HG03045 (cell line): ENCODE data around the gene SCYL1.
"Not testable (repeated sequence)": the region's sequence is repeated elsewhere in the genome, so short reads cannot be mapped to it uniquely, and the experiment has no call there.

ENCODE experiments used
- ATAC-seq: cut with Tn5 transposase; IDR thresholded peaks from one replicate; pipeline ENCODE4 v1.9.1; 2021; ENCODE audit warnings: mild to moderate bottlenecking, moderate library complexity; ENCODE audit not compliant: unreplicated experiment

Gene SCYL1

GRCh38 chr11:65564879-65565559, 40.1 kb downstream of the SCYL1 start:
- ATAC-seq = not testable (repeated sequence)

GRCh38 chr11:65565624-65566453, 41.0 kb downstream of the SCYL1 start:
- no peak for ATAC-seq

GRCh38 chr11:65569164-65569972, 44.5 kb downstream of the SCYL1 start:
- ATAC-seq = no peak

- peak; percentile 57 for ATAC-seq
Observed at GRCh38 chr11:65569973-65570918, 45.4 kb downstream of the SCYL1 start, which contains the start of gene ZNRD2. Gene ZNRD2 (plus strand): TSS chr11:65570477. CDS start chr11:65570492, 15 bp downstream.

GRCh38 chr11:65571420-65571819, 46.5 kb downstream of the SCYL1 start:
- ATAC-seq = no peak

- no peak for ATAC-seq
Observed at GRCh38 chr11:65571940-65572339, 47.1 kb downstream of the SCYL1 start.

GRCh38 chr11:65572356-65573051, 47.6 kb downstream of the SCYL1 start, which contains the start of gene FAM89B:
Gene FAM89B (plus strand): TSS chr11:65572538. CDS start chr11:65572670, 132 bp downstream.
- no peak for ATAC-seq

- ATAC-seq = no peak
Observed at GRCh38 chr11:65573391-65574079, 48.7 kb downstream of the SCYL1 start.

- peak; percentile 36 for ATAC-seq
Observed at GRCh38 chr11:65574109-65574810, 49.4 kb downstream of the SCYL1 start.

GRCh38 chr11:65574811-65575567, 50.1 kb downstream of the SCYL1 start:
- no peak for ATAC-seq

GRCh38 chr11:65575568-65576231, 50.8 kb downstream of the SCYL1 start, which contains the start of gene EHBP1L1:
Gene EHBP1L1 (plus strand): TSS chr11:65576053. CDS start chr11:65576303, 250 bp downstream.
- peak; percentile 19 for ATAC-seq

- no peak for ATAC-seq
Observed at GRCh38 chr11:65576232-65576866, 51.5 kb downstream of the SCYL1 start.

GRCh38 chr11:65576867-65577755, 52.2 kb downstream of the SCYL1 start:
- no peak for ATAC-seq

- ATAC-seq = no peak
Observed at GRCh38 chr11:65577756-65578109, 52.9 kb downstream of the SCYL1 start.

- ATAC-seq = no peak
Observed at GRCh38 chr11:65578134-65578533, 53.3 kb downstream of the SCYL1 start.
